H9 (cell line): ENCODE results near the gene LRRK2. TPM values are rescaled to one million over a fixed set of nuclear protein-coding genes. Genes with fewer than 3 reads are reported as not detected.

Experiments
- DNase-seq: peaks from one replicate; pipeline ENCODE4 v3.0.0-alpha.2; 2017
- H2AFZ ChIP-seq: one replicate; pipeline ENCODE4 v1.6.1; 2013; ENCODE audit warnings: mild to moderate bottlenecking, low read length, control low read depth, moderate library complexity
- H2AK5ac ChIP-seq: 2 replicates; pipeline ENCODE4 v1.6.1; 2013; ENCODE audit warnings: low read length, control low read depth, mixed read lengths; ENCODE audit not compliant: insufficient read length
- H2BK120ac ChIP-seq: one replicate; pipeline ENCODE4 v1.6.1; 2013; ENCODE audit warnings: low read depth, mild to moderate bottlenecking, low read length, control low read depth, inconsistent platforms; ENCODE audit not compliant: poor library complexity, severe bottlenecking
- H2BK12ac ChIP-seq: 2 replicates; pipeline ENCODE4 v1.6.1; 2013; ENCODE audit warnings: low read length, control low read depth, mixed read lengths, low read depth; ENCODE audit not compliant: insufficient read length
- H2BK15ac ChIP-seq: 2 replicates; pipeline ENCODE4 v1.6.1; 2013; ENCODE audit warnings: low read depth, low read length, control low read depth
- H2BK20ac ChIP-seq: one replicate; pipeline ENCODE4 v1.6.1; 2013; ENCODE audit warnings: low read depth, mild to moderate bottlenecking, low read length, control low read depth, inconsistent platforms; ENCODE audit not compliant: poor library complexity, severe bottlenecking
- H2BK5ac ChIP-seq: 2 replicates; pipeline ENCODE4 v1.6.1; 2013; ENCODE audit warnings: low read length, control low read depth, mixed read lengths; ENCODE audit not compliant: insufficient read length
- H3K14ac ChIP-seq: 2 replicates; pipeline ENCODE4 v1.6.1; 2013; ENCODE audit warnings: low read length, control low read depth; ENCODE audit not compliant: insufficient read depth
- H3K18ac ChIP-seq: 2 replicates; pipeline ENCODE4 v1.6.1; 2013; ENCODE audit warnings: low read depth, mild to moderate bottlenecking, mixed read lengths, low read length, control low read depth; ENCODE audit not compliant: insufficient read length
- H3K23ac ChIP-seq: 2 replicates; pipeline ENCODE4 v1.6.1; 2013; ENCODE audit warnings: low read length, control low read depth, mixed read lengths, low read depth; ENCODE audit not compliant: insufficient read length
- H3K23me2 ChIP-seq: 2 replicates; pipeline ENCODE4 v1.6.1; 2013; ENCODE audit warnings: low read depth, mild to moderate bottlenecking, mixed read lengths, low read length, control low read depth; ENCODE audit not compliant: insufficient read length, poor library complexity, severe bottlenecking
- H3K27ac ChIP-seq: 2 replicates; pipeline ENCODE4 v1.5.1; 2013; ENCODE audit warnings: low read length, control low read depth, mixed read lengths, low read depth; ENCODE audit not compliant: insufficient read length
- H3K27me3 ChIP-seq: 2 replicates; pipeline ENCODE4 v1.6.1; 2013; ENCODE audit warnings: low read length, control low read depth, inconsistent platforms; ENCODE audit not compliant: insufficient read depth
- H3K4ac ChIP-seq: 2 replicates; pipeline ENCODE4 v1.6.1; 2013; ENCODE audit warnings: low read depth, mild to moderate bottlenecking, control low read depth, inconsistent platforms, low read length, moderate library complexity
- H3K4me1 ChIP-seq: 2 replicates; pipeline ENCODE4 v1.6.1; 2013; ENCODE audit warnings: low read length, control low read depth, inconsistent platforms; ENCODE audit not compliant: insufficient read depth
- H3K4me2 ChIP-seq: 2 replicates; pipeline ENCODE4 v1.6.1; 2013; ENCODE audit warnings: low read length, control low read depth, mixed read lengths; ENCODE audit not compliant: insufficient read length, insufficient read depth
- H3K56ac ChIP-seq: 2 replicates; pipeline ENCODE4 v1.6.1; 2013; ENCODE audit warnings: low read depth, mild to moderate bottlenecking, mixed read lengths, low read length, control low read depth; ENCODE audit not compliant: insufficient read length
- H3K79me1 ChIP-seq: 2 replicates; pipeline ENCODE4 v1.6.1; 2013; ENCODE audit warnings: low read depth, mild to moderate bottlenecking, moderate library complexity, low read length, control low read depth, inconsistent platforms; ENCODE audit not compliant: insufficient read depth, poor library complexity, severe bottlenecking
- H3K79me2 ChIP-seq: 2 replicates; pipeline ENCODE4 v1.6.1; 2013; ENCODE audit warnings: low read length, control low read depth, inconsistent platforms; ENCODE audit not compliant: insufficient read depth
- H3K9ac ChIP-seq: 2 replicates; pipeline ENCODE4 v1.6.1; 2013; ENCODE audit warnings: low read length, control low read depth, mixed read lengths; ENCODE audit not compliant: insufficient read length; ENCODE audit errors: extremely low read depth
- H3K9me3 ChIP-seq: one replicate; pipeline ENCODE4 v1.6.1; 2013; ENCODE audit warnings: low read depth, low read length, inconsistent platforms; ENCODE audit not compliant: control insufficient read depth
- H3T11ph ChIP-seq: one replicate; pipeline ENCODE4 v1.6.1; 2013; ENCODE audit warnings: mild to moderate bottlenecking, low read length, control low read depth, inconsistent platforms
- H4K20me1 ChIP-seq: one replicate; pipeline ENCODE4 v1.6.1; 2013; ENCODE audit not compliant: control insufficient read depth, insufficient read length, insufficient read depth
- H4K5ac ChIP-seq: 2 replicates; pipeline ENCODE4 v1.6.1; 2013; ENCODE audit warnings: low read depth, mild to moderate bottlenecking, mixed read lengths, low read length, control low read depth; ENCODE audit not compliant: insufficient read length
- H4K8ac ChIP-seq: replicated peaks from 2 replicates; pipeline ENCODE4 v1.6.1; 2013; ENCODE audit warnings: low read length, control low read depth, mixed read lengths, low read depth; ENCODE audit not compliant: insufficient read length
- H4K91ac ChIP-seq: 2 replicates; pipeline ENCODE4 v1.6.1; 2013; ENCODE audit warnings: low read depth, mild to moderate bottlenecking, moderate library complexity, mixed read lengths, low read length, control low read depth; ENCODE audit not compliant: insufficient read length
- H3K27ac Mint-ChIP-seq, 3 experiments: 2 replicates in 2 of 3; 3 replicates in 1 of 3; pipeline ENCODE4 v1.8.0; 2020 to 2021; ENCODE audit warnings: mixed read lengths in 3 of 3, mild to moderate bottlenecking in 1 of 3, moderate library complexity in 1 of 3
- H3K27me3 Mint-ChIP-seq: 2 replicates; pipeline ENCODE4 v1.8.0; 2021; ENCODE audit warnings: low read depth, mild to moderate bottlenecking, moderate library complexity, mixed read lengths
- H3K36me3 Mint-ChIP-seq, 3 experiments: 2 replicates in 2 of 3; 3 replicates in 1 of 3; pipeline ENCODE4 v1.8.0; 2020 to 2021; ENCODE audit warnings: low read depth in 3 of 3, mixed read lengths in 3 of 3; ENCODE audit not compliant: insufficient read depth in 1 of 3
- H3K4me1 Mint-ChIP-seq, 2 experiments: 2 replicates each; pipeline ENCODE4 v1.8.0; 2020; ENCODE audit warnings: mixed read lengths in 2 of 2
- H3K4me3 Mint-ChIP-seq, 2 experiments: 2 replicates in 1 of 2; 3 replicates in 1 of 2; pipeline ENCODE4 v1.8.0; 2020 to 2021; ENCODE audit warnings: mild to moderate bottlenecking in 2 of 2, mixed read lengths in 2 of 2, moderate library complexity in 1 of 2
- H3K9me3 Mint-ChIP-seq, 2 experiments: 2 replicates in 1 of 2; 3 replicates in 1 of 2; pipeline ENCODE4 v1.8.0; 2020; ENCODE audit warnings: mild to moderate bottlenecking in 2 of 2, mixed read lengths in 2 of 2, moderate library complexity in 1 of 2
- CTCF ChIP-seq: fragments of 200-600 bp; sonication (generic); conservative IDR thresholded peaks from 3 replicates; pipeline ENCODE4 v1.8.0; 2021; ENCODE audit warnings: antibody characterized with exemption, mild to moderate bottlenecking
- WGBS: extraction: QIAGEN DNeasy Blood & Tissue Kit; methylation state at CpG from one replicate; pipeline ENCODE4 v1.1.7; 2013; ENCODE audit warnings: missing lambda C conversion rate, low lambda C conversion rate, mixed read lengths; ENCODE audit not compliant: insufficient read length; ENCODE audit errors: extremely low coverage; 5-methylcytosine and 5-hydroxymethylcytosine counted together
- total RNA-seq: library from RNA; stranded (reverse); gene quantifications from 2 replicates; pipeline ENCODE4 v1.2.1, GENCODE V29; 2021

LRRK2 gene
- total RNA-seq, 1 experiment from 2014 or later, result 0.17 TPM

GRCh38 chr12:40198601-40199000, 26.2 kb upstream of the LRRK2 start:
- H3K27me3 Mint-ChIP-seq, result no peaks in the 10 kb centered on the region; the same call in 1 of the 2 replicates
- H2AK5ac ChIP-seq, result no peak overlapping the region
- H3K23me2 ChIP-seq, result no peaks in the 10 kb centered on the region
- H3K4me1 Mint-ChIP-seq, result peaks cover 14 to 20% of the 10 kb centered on the region in 2 experiments; a peak in 3 of 4 replicates
- no peaks in the 10 kb centered on the region for H4K20me1 ChIP-seq
- H4K5ac ChIP-seq, result no peak overlapping the region
- no peak overlapping the region for H3K4me3 Mint-ChIP-seq
- no peaks in the 10 kb centered on the region for H3K79me1 ChIP-seq
- H3K4me1 ChIP-seq, result no peaks in the 10 kb centered on the region
- no peaks in the 10 kb centered on the region; a peak in 1 of 7 replicates for H3K36me3 Mint-ChIP-seq
- H3K9me3 Mint-ChIP-seq, result no peaks in the 10 kb centered on the region
- H2AFZ ChIP-seq, result no peak overlapping the region
- WGBS, result no CpG with 5 or more reads among the region's 4 CpGs
- no peak overlapping the region for H3K4ac ChIP-seq
- no peaks in the 10 kb centered on the region for H3K79me2 ChIP-seq
- no peak overlapping the region for H3K27ac ChIP-seq
- H3K27me3 ChIP-seq, result no peaks in the 10 kb centered on the region
- no peak overlapping the region for H2BK12ac ChIP-seq
- H3K18ac ChIP-seq, result no peak overlapping the region
- H4K8ac ChIP-seq, result no peak overlapping the region
- no peak overlapping the region for H3K23ac ChIP-seq
- no peak overlapping the region for H3K56ac ChIP-seq
- no peak overlapping the region for H3K27ac Mint-ChIP-seq
- TF ChIP-seq CTCF, result no peak
- H2BK20ac ChIP-seq, result no peak overlapping the region
- DNase-seq, result no peak
- H3K9ac ChIP-seq, result no peak overlapping the region
- no peak overlapping the region for H2BK5ac ChIP-seq
- no peak overlapping the region for H2BK15ac ChIP-seq
- no peak overlapping the region for H4K91ac ChIP-seq
- no peak overlapping the region for H3K4me2 ChIP-seq
- H3K9me3 ChIP-seq, result no peaks in the 10 kb centered on the region
- H3K14ac ChIP-seq, result no peak overlapping the region
- no peak overlapping the region for H2BK120ac ChIP-seq
- H3T11ph ChIP-seq, result no peak overlapping the region
